ENCODE measurements around the gene CD80.

- TF ChIP-seq POLR2AphosphoS5 (IDR thresholded peaks at IDR 0.05; ENCODE audit: low read depth, low read length) (no peak), POLR2A (IDR thresholded peaks at IDR 0.05; ENCODE audit: low read depth, low read length) (no peak)
Observed at GRCh38 chr3:119571230-119571629, 11.8 kb upstream of the CD80 start.
